Lower leg skin (tissue), 4 donors: ENCODE data around the gene GATB. TPM values are rescaled to one million over a fixed set of nuclear protein-coding genes. Genes with fewer than 3 reads are reported as not detected.

ENCODE experiments used
- DNase-seq, 2 donors: peaks; one replicate each; pipeline ENCODE4 v3.0.0-alpha.2; 2019; ENCODE audit warnings: low spot score in 2 of 2
- H3K4me3 ChIP-seq: fragments of 200-600 bp; sonication (generic); 2 replicates; pipeline ENCODE4 v1.5.1; 2017; ENCODE audit warnings: mild to moderate bottlenecking, low read depth; ENCODE audit not compliant: poor library complexity, severe bottlenecking
- POLR2A ChIP-seq, 2 donors: fragments of 450-650 bp; IDR thresholded peaks; one replicate each; pipeline ENCODE4 v1.6.1; 2016 to 2017; ENCODE audit warnings: antibody characterized with exemption in 2 of 2, mild to moderate bottlenecking in 1 of 2, moderate library complexity in 1 of 2
- WGBS, 2 donors: methylation state at CpG; one replicate each; pipeline ENCODE4 v1.1.5; 2018; 5-methylcytosine and 5-hydroxymethylcytosine counted together
- intact Hi-C: fragments of 100-400 bp; cut with DNase I; formaldehyde crosslinking; loops from one replicate; pipeline ENCODE4 v1.15.0; 2023; ENCODE audit warnings: low total_unique reads
- total RNA-seq, 4 donors: library from RNA; depleted of rRNA; stranded (reverse); fragments of >200 nt; gene quantifications; one replicate each; pipeline ENCODE4 v1.1.0, GENCODE V29; 2016
- TF ChIP-seq, protein P1 (sequence below), 3 donors: fragments of 450-650 bp; IDR thresholded peaks; one replicate each; pipeline ENCODE4 v1.5.1; 2016; ENCODE audit warnings: antibody characterized with exemption in 3 of 3, mild to moderate bottlenecking in 3 of 3, moderate library complexity in 2 of 3

The GATB gene
- total RNA-seq, 4 donors from 2014 or later = 26.9 to 48.4 (median 35.9) TPM

DNA sequence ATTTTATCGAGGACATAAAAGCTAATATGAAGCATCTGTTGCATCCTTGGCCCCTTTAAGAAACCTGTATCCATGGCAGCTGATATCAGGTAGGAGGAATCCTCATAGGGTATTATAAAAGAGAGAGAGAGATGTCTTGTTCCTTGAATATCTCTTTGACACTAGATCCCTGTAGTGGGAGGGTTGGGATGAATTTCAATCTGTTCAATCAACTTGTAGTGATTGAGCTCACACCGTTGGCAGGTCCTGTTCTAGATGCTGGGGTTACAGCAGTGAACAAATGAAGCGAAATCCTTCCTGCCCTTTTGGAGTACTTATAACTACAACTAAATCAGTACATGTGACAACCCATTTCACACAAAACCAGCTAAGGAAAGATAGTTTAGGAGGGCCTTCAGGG lies 35.3 kb upstream of the GATB start:
- no peak overlapping the region for H3K4me3 ChIP-seq
- intact Hi-C loops = no loop called here
- WGBS, 2 donors = 73 to 77% methylated on average over 3 of the region's 3 CpGs
- TF ChIP-seq, protein P1, sequence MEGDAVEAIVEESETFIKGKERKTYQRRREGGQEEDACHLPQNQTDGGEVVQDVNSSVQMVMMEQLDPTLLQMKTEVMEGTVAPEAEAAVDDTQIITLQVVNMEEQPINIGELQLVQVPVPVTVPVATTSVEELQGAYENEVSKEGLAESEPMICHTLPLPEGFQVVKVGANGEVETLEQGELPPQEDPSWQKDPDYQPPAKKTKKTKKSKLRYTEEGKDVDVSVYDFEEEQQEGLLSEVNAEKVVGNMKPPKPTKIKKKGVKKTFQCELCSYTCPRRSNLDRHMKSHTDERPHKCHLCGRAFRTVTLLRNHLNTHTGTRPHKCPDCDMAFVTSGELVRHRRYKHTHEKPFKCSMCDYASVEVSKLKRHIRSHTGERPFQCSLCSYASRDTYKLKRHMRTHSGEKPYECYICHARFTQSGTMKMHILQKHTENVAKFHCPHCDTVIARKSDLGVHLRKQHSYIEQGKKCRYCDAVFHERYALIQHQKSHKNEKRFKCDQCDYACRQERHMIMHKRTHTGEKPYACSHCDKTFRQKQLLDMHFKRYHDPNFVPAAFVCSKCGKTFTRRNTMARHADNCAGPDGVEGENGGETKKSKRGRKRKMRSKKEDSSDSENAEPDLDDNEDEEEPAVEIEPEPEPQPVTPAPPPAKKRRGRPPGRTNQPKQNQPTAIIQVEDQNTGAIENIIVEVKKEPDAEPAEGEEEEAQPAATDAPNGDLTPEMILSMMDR (IDR thresholded peaks at IDR 0.05) = no peak
- no peak for TF ChIP-seq POLR2A (IDR thresholded peaks at IDR 0.05)
- DNase-seq = no peak

DNA sequence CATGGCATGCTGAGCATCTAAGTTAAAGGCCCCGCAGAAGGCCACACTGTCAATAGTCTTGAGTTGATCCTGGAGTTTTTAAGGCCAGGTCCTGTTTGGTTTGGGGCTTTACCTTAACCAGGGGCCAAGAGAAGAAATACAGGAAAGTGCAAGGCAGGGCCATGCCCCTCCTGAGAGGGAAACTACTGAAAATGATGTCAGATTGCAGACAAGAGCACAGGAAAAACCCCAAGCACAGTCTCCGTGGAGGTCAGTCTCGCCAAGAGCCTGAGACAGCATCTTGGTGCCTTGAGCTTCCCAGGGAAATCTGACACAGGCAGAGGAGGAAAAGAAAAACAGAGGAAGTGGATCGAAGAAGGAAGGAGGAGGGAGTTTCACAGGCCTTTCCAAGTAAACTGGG lies 32.2 kb upstream of the GATB start:
- no peak for DNase-seq
- no peak overlapping the region for H3K4me3 ChIP-seq
- intact Hi-C loops = no loop called here
- TF ChIP-seq, protein P1 (IDR thresholded peaks at IDR 0.05) = no peak
- TF ChIP-seq POLR2A (IDR thresholded peaks at IDR 0.05) = no peak
- WGBS, 2 donors = 76 to 90% methylated on average over 4 of the region's 4 CpGs

DNA sequence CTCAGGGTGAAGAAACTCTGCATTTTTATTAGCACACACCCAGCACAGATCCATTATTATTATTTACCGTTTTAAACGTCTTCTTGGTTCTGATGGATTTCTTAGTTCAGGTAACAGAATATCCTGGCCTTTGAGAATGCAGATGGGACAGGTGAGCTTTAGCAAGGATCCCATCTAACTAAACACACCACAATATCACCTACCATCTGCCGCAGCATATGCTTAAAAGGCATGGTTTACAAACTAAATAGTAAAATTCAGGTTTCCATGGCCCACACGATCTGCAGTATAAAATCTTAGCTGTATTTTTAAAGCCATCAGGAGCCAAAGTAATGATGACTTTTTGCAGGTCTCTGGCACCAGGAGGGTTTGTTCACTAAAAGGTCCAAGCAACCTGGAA lies 31.7 kb upstream of the GATB start:
- no peak for DNase-seq
- TF ChIP-seq, protein P1 (IDR thresholded peaks at IDR 0.05) = no peak
- no peak for TF ChIP-seq POLR2A (IDR thresholded peaks at IDR 0.05)
- 88 to 94% methylated on average over 4 of the region's 4 CpGs for WGBS, 2 donors
- H3K4me3 ChIP-seq = no peak overlapping the region
- intact Hi-C loops = no loop called here

DNA sequence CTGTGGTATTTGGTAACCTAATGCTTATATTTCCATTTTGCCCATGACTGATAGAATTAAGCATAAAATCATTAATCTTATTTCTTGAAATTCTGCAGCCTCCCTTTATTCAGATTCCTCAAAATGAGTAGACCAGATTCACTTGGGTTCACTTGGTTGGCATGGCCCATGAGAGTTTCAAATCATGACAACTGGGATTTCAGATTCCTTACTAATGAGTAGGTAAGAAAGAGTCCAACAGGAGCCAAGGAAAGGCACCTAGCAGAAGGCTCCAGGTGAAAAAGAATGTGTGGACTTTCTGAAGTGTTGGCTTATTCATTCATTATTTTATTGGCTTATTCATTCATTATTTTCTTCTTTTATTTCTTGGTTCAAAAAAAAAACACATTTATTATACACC lies 27.2 kb upstream of the GATB start:
- no peak overlapping the region for H3K4me3 ChIP-seq
- DNase-seq = no peak
- intact Hi-C loops = no loop called here
- TF ChIP-seq, protein P1 (IDR thresholded peaks at IDR 0.05) = no peak
- no peak for TF ChIP-seq POLR2A (IDR thresholded peaks at IDR 0.05)

DNA sequence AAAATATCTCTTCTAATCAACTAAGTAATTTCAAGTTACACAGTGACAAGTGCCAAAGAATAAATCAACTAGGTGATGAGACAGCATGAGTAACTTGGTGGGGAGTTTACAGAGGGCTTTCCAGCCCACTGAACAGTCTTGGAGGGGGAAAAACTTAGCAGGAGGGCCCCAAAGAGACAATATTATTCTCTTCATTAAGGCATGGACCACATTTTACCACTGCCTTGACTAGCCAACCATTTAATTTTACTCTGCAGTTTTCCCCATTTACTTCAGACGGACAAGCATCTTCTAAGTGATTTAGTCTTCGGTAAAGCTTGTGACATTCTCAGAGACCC lies 25.3 kb upstream of the GATB start:
- DNase-seq = no peak
- intact Hi-C loops = no loop called here
- H3K4me3 ChIP-seq = no peak overlapping the region
- WGBS, 2 donors = 91 to 95% methylated on average over 2 of the region's 2 CpGs
- TF ChIP-seq POLR2A (IDR thresholded peaks at IDR 0.05) = no peak
- TF ChIP-seq, protein P1 (IDR thresholded peaks at IDR 0.05) = no peak

DNA sequence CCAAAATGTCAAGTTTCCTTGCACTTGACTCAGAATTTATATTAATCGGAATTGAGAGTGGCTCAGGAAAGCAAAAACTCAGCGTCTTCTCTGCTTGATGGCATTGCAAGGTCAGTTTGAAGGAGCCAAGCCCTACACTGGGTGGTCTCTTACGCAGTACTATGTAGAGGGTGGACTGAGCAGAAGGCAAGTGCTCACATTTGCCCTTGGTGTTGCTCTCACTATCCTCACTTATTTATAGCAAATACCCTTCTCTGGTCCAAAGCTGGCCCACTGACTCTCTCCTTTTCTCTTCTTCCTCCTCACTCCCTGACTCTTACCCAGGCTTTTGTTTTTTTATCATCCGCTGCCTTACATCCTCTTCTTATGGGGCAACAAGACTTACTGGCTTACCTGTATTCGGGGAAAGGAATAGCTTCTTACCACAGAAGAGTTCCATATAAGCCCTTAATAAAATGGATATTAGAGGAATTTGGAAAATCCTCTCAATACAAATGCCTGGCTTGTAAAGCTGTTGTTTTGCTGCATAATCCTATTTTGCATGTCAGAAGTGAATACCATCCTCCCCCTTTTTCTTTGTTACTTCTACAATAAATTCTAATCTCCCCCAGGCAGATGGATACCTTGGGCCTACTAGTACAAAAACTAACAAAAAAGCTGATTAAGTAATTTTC lies 24.8 kb upstream of the GATB start:
- intact Hi-C loops = no loop called here
- no peak for TF ChIP-seq POLR2A (IDR thresholded peaks at IDR 0.05)
- TF ChIP-seq, protein P1 (IDR thresholded peaks at IDR 0.05) = no peak

More for the DNA sequence above, 24.8 kb upstream of the GATB start:
- H3K4me3 ChIP-seq = no peak overlapping the region
- 85% methylated on average over 5 of the region's 5 CpGs for WGBS, 2 donors
- no peak for DNase-seq
